BJ (cell line): ENCODE data around the gene MASP1. TPM values are rescaled to one million over a fixed set of nuclear protein-coding genes. Genes with fewer than 3 reads are reported as not detected.

ENCODE experiments used
- CTCF ChIA-PET: fragments of 350-600 bp; formaldehyde crosslinking; extraction: SDS; loops from one replicate; lab custom pipeline; 2021; ENCODE audit warnings: antibody characterized with exemption, inconsistent platforms; lab: Yijun Ruan, JAX
- POLR2A ChIA-PET: fragments of 300-600 bp; sonication (Branson Sonifier 250); formaldehyde crosslinking; extraction: SDS; loops from one replicate; lab custom pipeline; 2021; ENCODE audit warnings: antibody characterized with exemption; lab: Charles Lee
- DNase-seq: peaks from one replicate; pipeline ENCODE4 v3.0.0-alpha.2; 2011; ENCODE audit warnings: low read depth
- H3K27me3 ChIP-seq: 2 replicates; pipeline ENCODE4 v1.6.0; 2011; ENCODE audit warnings: low read length; ENCODE audit not compliant: control insufficient read depth, insufficient read depth
- H3K36me3 ChIP-seq: 2 replicates; pipeline ENCODE4 v1.5.1; 2011; ENCODE audit warnings: low read length; ENCODE audit not compliant: control insufficient read depth, insufficient read depth
- H3K4me3 ChIP-seq: 2 replicates; pipeline ENCODE4 v1.5.1; 2011; ENCODE audit warnings: low read depth, mild to moderate bottlenecking, control low read depth, low read length
- CTCF ChIP-seq: IDR thresholded peaks from 2 replicates; pipeline ENCODE4 v1.5.1; 2011; ENCODE audit warnings: low read depth, mild to moderate bottlenecking, control low read depth, inconsistent platforms, low read length, moderate library complexity; ENCODE audit not compliant: insufficient read depth
- polyA plus RNA-seq: library from polyadenylated mRNA; depleted of rRNA; stranded (reverse); fragments of >200 nt; gene quantifications from 2 replicates; pipeline ENCODE4 v1.2.3, GENCODE V29; 2011

MASP1 gene
- polyA plus RNA-seq, 1 experiment: 321 TPM

DNA sequence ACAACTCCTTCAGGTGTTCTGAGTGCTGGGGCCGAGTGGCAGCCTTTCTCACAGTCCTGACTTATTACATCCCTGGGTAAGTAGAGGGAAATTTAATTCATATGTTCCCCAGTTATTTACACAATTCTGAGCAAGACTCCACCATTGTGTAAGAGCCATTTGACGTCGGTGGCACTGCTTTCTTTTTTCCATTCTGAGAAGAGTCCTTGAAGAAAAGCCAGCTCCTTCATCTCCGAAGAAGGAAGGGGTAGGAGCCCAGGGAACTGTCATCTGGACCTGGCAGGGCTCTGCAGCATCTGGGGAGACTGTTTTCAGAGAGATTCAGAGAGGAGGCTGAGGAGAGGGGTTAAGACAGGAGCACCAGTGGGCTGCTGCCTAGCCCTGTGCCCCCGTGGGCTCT, 22.6 kb upstream of the MASP1 start:
- H3K27me3 ChIP-seq: peaks cover 2% of the 10 kb centered on the region; the same call in 1 of the 2 replicates
- CTCF ChIA-PET: interaction anchor here (1.6 kb wide), 1 partner anchor 365 kb away, joined by 9 read pairs; no protein-coding TSS in a partner anchor
- TF ChIP-seq CTCF: no peak
- POLR2A ChIA-PET: no interaction called here
- DNase-seq: no peak
- H3K36me3 ChIP-seq: no peaks in the 10 kb centered on the region
- no peak overlapping the region for H3K4me3 ChIP-seq

DNA sequence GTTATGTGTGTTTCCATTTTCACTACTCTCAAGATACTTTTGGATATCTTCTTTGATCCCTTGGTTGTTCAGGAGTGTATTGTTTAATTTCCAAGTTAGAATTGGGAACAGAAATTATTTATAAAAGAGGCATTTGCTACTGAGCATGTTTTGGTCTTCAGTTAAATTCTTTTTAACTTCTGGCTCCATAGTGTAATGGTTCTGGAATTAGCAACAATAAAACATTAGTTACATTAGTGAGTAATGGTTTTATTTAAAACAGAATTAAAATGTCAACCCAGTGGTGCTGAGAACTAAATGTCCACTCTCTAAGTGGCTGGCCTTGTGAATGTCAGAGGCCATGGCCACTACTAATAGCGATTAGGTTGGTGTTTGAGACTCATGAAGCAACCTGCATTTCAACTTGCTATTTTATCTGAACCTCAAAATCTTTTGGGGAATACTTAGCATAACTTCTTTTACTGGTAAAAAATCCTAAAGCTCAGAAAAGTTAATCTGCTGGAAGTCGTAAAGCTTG, 19.5 kb upstream of the MASP1 start:
- TF ChIP-seq CTCF: no peak
- POLR2A ChIA-PET: interaction anchor here (0.6 to 0.7 kb wide), 2 partner anchors 20 to 46 kb away, joined by 3 to 5 read pairs; partner anchors contain the start of gene MASP1
- DNase-seq: no peak
- CTCF ChIA-PET: interaction anchor here (0.8 to 1.3 kb wide), 5 partner anchors 9 to 369 kb away, joined by 3 to 4 read pairs (median 3); no protein-coding TSS in a partner anchor
- Histone ChIP-seq H3K4me3 (no peak overlapping the region), H3K36me3 (no peaks in the 10 kb centered on the region), H3K27me3 (peaks cover 2% of the 10 kb centered on the region; the same call in 1 of the 2 replicates)

DNA sequence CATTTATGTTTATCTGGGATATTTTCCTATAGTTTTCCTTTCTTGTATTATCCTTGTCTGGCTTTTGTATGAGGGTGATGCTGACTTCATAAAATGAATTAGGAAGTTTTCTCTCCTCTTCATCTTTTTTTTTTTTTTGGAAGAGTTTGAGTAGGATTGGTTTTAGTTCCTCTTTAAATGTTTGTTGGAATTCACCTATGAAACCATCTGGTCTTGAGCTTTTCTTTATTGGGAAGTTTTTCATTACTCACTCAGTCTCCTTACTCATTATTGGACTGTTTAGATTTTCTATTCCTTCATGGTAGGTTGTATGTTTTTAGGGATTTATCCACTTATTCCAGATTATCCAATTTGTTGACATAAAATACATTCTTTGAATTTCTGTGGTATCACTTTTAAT, 18.7 kb upstream of the MASP1 start:
- Histone ChIP-seq H3K36me3 (no peaks in the 10 kb centered on the region), H3K4me3 (no peak overlapping the region), H3K27me3 (peaks cover 2% of the 10 kb centered on the region; the same call in 1 of the 2 replicates)
- DNase-seq: no peak
- POLR2A ChIA-PET: interaction anchor here (0.7 to 1.0 kb wide), 2 partner anchors 16 to 19 kb away, joined by 3 to 14 read pairs; partner anchors contain the start of gene MASP1
- TF ChIP-seq CTCF: no peak
- CTCF ChIA-PET: interaction anchor here (0.6 to 5.4 kb wide), 3 partner anchors 9 to 369 kb away, joined by 3 to 24 read pairs (median 6); no protein-coding TSS in a partner anchor

DNA sequence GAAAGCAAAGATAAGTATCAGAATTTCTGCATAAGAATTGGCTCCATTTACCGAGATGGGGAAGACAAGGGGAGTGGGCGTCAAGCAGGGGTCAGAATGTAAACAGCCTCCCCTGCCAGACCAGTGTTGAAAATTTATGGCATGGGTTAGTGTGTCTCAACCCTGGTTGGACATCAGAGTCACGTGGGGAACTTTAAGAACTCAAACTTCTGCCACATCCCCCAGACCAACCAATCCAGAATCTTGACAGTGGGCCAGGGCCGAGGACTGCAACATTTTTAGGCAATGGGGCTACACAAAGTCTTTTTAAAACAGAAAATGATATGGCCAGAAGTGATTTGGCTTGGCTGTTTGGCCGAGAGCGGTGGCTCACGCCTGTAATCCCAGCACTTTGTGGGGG, 14.3 kb upstream of the MASP1 start:
- CTCF ChIA-PET: interaction anchor here (0.6 to 5.4 kb wide), 5 partner anchors 13 to 374 kb away, joined by 3 to 24 read pairs (median 6); no protein-coding TSS in a partner anchor
- Histone ChIP-seq H3K27me3 (no peaks in the 10 kb centered on the region), H3K36me3 (no peaks in the 10 kb centered on the region), H3K4me3 (no peak overlapping the region)
- POLR2A ChIA-PET: no interaction called here
- DNase-seq: no peak
- no peak for TF ChIP-seq CTCF

DNA sequence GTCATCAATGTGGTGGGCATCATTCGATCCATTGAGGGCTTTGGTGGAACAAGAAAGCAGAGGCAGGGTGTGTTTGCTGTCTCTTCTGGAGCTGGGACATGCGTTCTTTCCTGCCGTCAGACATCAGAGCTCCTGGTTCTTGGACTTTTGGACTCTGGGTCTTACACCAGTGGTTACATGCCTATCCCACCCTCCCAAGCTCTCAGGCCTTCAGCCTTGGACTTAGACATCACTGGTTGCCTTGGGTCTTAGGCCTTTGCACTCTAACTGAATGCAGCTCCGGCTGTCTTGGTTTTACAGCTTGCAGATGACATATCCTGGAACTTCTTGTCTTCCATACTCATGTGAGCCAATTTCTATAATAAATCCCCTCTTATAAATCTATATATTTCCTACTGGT, 8.1 kb upstream of the MASP1 start:
- no peak for TF ChIP-seq CTCF
- CTCF ChIA-PET: interaction anchor here (0.5 to 1.9 kb wide), 4 partner anchors 19 to 80 kb away, joined by 3 to 5 read pairs (median 4); no protein-coding TSS in a partner anchor
- no peak for DNase-seq
- POLR2A ChIA-PET: no interaction called here
- Histone ChIP-seq H3K4me3 (no peak overlapping the region), H3K27me3 (no peaks in the 10 kb centered on the region), H3K36me3 (no peaks in the 10 kb centered on the region)
